Endodermal cell (in vitro differentiated cells): ENCODE data around the gene CERS3. TPM values are rescaled to one million over a fixed set of nuclear protein-coding genes. Genes with fewer than 3 reads are reported as not detected.

Experiments used
- DNase-seq: peaks from one replicate; pipeline ENCODE4 v3.0.0-alpha.2; 2017
- H3K27ac ChIP-seq: 2 replicates; pipeline ENCODE4 v1.5.1; 2013; ENCODE audit warnings: mild to moderate bottlenecking, low read depth, low read length, moderate library complexity
- H3K27me3 ChIP-seq: 2 replicates; pipeline ENCODE4 v1.6.1; 2013; ENCODE audit warnings: mild to moderate bottlenecking, low read length, moderate library complexity; ENCODE audit not compliant: insufficient read depth, control insufficient read depth, poor library complexity, severe bottlenecking
- H3K36me3 ChIP-seq: 2 replicates; pipeline ENCODE4 v1.7.0; 2013; ENCODE audit warnings: mild to moderate bottlenecking, low read length, moderate library complexity; ENCODE audit not compliant: control insufficient read depth, insufficient read depth
- H3K4me1 ChIP-seq: one replicate; pipeline ENCODE4 v1.7.0; 2013; ENCODE audit warnings: low read length; ENCODE audit not compliant: control insufficient read depth, insufficient read depth
- H3K4me3 ChIP-seq: 2 replicates; pipeline ENCODE4 v1.5.1; 2013; ENCODE audit warnings: mild to moderate bottlenecking, low read length, moderate library complexity
- H3K9ac ChIP-seq: 2 replicates; pipeline ENCODE4 v1.6.1; 2013; ENCODE audit warnings: mild to moderate bottlenecking, low read length, moderate library complexity; ENCODE audit not compliant: poor library complexity, severe bottlenecking; ENCODE audit errors: extremely low read depth
- H3K9me3 ChIP-seq: 2 replicates; pipeline ENCODE4 v1.6.1; 2013; ENCODE audit warnings: mild to moderate bottlenecking, low read length, moderate library complexity; ENCODE audit not compliant: control insufficient read depth
- H3K27ac Mint-ChIP-seq: 2 replicates; pipeline ENCODE4 v1.8.0; 2020; ENCODE audit warnings: mixed read lengths
- H3K27me3 Mint-ChIP-seq: 2 replicates; pipeline ENCODE4 v1.8.0; 2021; ENCODE audit warnings: mild to moderate bottlenecking, mixed read lengths; ENCODE audit not compliant: insufficient read depth
- H3K36me3 Mint-ChIP-seq: 2 replicates; pipeline ENCODE4 v1.8.0; 2020; ENCODE audit warnings: low read depth, mixed read lengths
- H3K4me1 Mint-ChIP-seq: 2 replicates; pipeline ENCODE4 v1.8.0; 2020; ENCODE audit warnings: mixed read lengths
- H3K4me3 Mint-ChIP-seq: 2 replicates; pipeline ENCODE4 v1.8.0; 2020; ENCODE audit warnings: mild to moderate bottlenecking, moderate library complexity, mixed read lengths
- H3K9me3 Mint-ChIP-seq: 2 replicates; pipeline ENCODE4 v1.8.0; 2020; ENCODE audit warnings: mild to moderate bottlenecking, mixed read lengths
- CTCF ChIP-seq: fragments of 200-600 bp; sonication (generic); conservative IDR thresholded peaks from 2 replicates; pipeline ENCODE4 v1.5.0; 2021; ENCODE audit warnings: antibody characterized with exemption, mild to moderate bottlenecking
- WGBS, 2 experiments: methylation state at CpG; one replicate each; pipeline versions ENCODE4 v1.1.5 to v1.1.7; 2013; ENCODE audit warnings: missing lambda C conversion rate in 2 of 2, mixed read lengths in 1 of 2; ENCODE audit not compliant: insufficient coverage in 1 of 2, insufficient read length in 1 of 2; 5-methylcytosine and 5-hydroxymethylcytosine counted together
- total RNA-seq, 2 donors: library from RNA; stranded (reverse); fragmentation: NEBNext Ultra II Directional in 1 of 2; extraction: Animal tissue kit (Norgen Biotek cat#: 25700) in 1 of 2; gene quantifications; 2 replicates in 1 of 2; 3 replicates in 1 of 2; pipeline ENCODE4 v1.2.1, GENCODE V29; 2021

CERS3 gene
- total RNA-seq, 2 donors from 2014 or later: 0.48 TPM; not detected in 1

DNA sequence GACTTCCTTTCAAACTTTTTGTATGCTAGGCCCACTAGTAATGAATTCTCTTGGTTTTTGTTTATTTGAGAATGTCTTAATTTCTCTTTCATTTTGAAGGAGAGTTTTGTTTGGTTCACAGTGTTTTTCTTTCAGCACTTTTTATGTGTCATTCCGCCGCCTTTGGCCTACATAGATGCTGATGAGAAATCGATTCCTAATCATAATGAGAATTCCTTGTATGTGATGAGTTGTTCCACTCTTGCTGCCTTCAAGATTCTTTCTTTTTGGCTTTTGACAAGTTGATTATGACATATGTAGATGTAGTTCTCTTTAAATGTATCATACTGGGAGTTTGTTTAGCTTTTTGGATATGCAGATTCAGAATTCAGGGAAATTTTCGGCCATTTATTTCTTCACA lies 35.5 kb downstream of the CERS3 start:
- 96 to 100% methylated on average over 1 to 3 of the region's 4 CpGs for WGBS, 2 experiments
- Histone ChIP-seq H3K9ac (no peak overlapping the region), H3K4me1 (no peaks in the 10 kb centered on the region), H3K9me3 (peaks cover 5% of the 10 kb centered on the region), H3K27ac (no peak overlapping the region), H3K36me3 (no peaks in the 10 kb centered on the region), H3K4me3 (no peak overlapping the region), H3K27me3 (no peaks in the 10 kb centered on the region)
- Mint-ChIP-seq H3K4me3 (no peak overlapping the region), H3K27ac (no peak overlapping the region), H3K4me1 (no peaks in the 10 kb centered on the region), H3K27me3 (no peaks in the 10 kb centered on the region), H3K9me3 (peaks cover 5% of the 10 kb centered on the region), H3K36me3 (no peaks in the 10 kb centered on the region)
- DNase-seq: no peak
- no peak for TF ChIP-seq CTCF

DNA sequence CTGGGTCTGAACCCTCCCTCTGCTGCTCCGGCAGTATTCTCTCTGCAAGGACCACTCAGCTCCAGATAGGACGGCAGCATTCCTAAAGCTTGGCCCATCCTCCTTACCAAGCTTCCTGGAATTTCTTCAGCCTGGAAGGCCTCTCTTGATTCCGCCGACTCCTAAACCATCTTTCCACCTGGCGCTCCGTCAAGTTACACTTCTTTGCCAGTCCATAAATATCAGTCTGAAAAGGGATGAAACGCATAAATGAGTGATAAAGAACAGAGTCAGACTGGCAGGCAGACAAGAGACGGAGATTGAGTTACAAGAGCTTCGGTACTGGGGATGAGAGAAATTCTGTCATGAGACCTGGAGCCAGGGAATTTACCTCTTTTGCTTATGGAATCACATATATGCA lies 44.3 kb downstream of the CERS3 start:
- H3K27ac Mint-ChIP-seq: no peak overlapping the region
- WGBS, 2 experiments: 90 to 93% methylated on average over 8 to 9 of the region's 9 CpGs
- no peak overlapping the region for H3K4me3 ChIP-seq
- H3K9me3 ChIP-seq: no peaks in the 10 kb centered on the region
- H3K27me3 ChIP-seq: no peaks in the 10 kb centered on the region
- no peak for DNase-seq
- no peaks in the 10 kb centered on the region for H3K36me3 Mint-ChIP-seq
- H3K4me1 Mint-ChIP-seq: no peaks in the 10 kb centered on the region
- H3K27me3 Mint-ChIP-seq: no peaks in the 10 kb centered on the region
- H3K9ac ChIP-seq: no peak overlapping the region
- no peaks in the 10 kb centered on the region for H3K36me3 ChIP-seq
- no peak overlapping the region for H3K27ac ChIP-seq
- H3K9me3 Mint-ChIP-seq: no peaks in the 10 kb centered on the region
- no peaks in the 10 kb centered on the region for H3K4me1 ChIP-seq
- no peak overlapping the region for H3K4me3 Mint-ChIP-seq
- TF ChIP-seq CTCF: no peak

- Mint-ChIP-seq H3K27ac (no peak overlapping the region), H3K27me3 (no peaks in the 10 kb centered on the region), H3K36me3 (no peaks in the 10 kb centered on the region), H3K9me3 (peaks cover 10% of the 10 kb centered on the region), H3K4me1 (no peaks in the 10 kb centered on the region), H3K4me3 (no peak overlapping the region)
- H3K27ac ChIP-seq: no peak overlapping the region
- H3K4me1 ChIP-seq: no peaks in the 10 kb centered on the region
- H3K9ac ChIP-seq: no peak overlapping the region
- peaks cover 6% of the 10 kb centered on the region for H3K9me3 ChIP-seq
- no peak overlapping the region for H3K4me3 ChIP-seq
- H3K27me3 ChIP-seq: no peaks in the 10 kb centered on the region
- WGBS, 2 experiments: 83 to 95% methylated on average over 1 to 2 of the region's 2 CpGs
- H3K36me3 ChIP-seq: no peaks in the 10 kb centered on the region
- no peak for DNase-seq
- no peak for TF ChIP-seq CTCF
Measured at GRCh38 chr15:100483370-100483769, 45.4 kb downstream of the CERS3 start.
